ENCODE data around the gene SPAG17.

Gene SPAG17

GRCh38 chr1:118185084-118185832 lies at the start of gene SPAG17:
TSS of gene SPAG17 (minus strand) at chr1:118185228. CDS start at chr1:118185157, 71 bp downstream.
- no peak for DNase-seq

- DNase-seq: no peak
Measured at GRCh38 chr1:118225471-118225870, 40.4 kb upstream of the SPAG17 start.

- no peak for DNase-seq
Measured at GRCh38 chr1:118223426-118223825, 38.4 kb upstream of the SPAG17 start.

GRCh38 chr1:118219438-118219837 lies 34.4 kb upstream of the SPAG17 start:
- no peak for DNase-seq

- no peak for DNase-seq
Measured at GRCh38 chr1:118217141-118217838, 32.3 kb upstream of the SPAG17 start.

GRCh38 chr1:118214866-118215265 lies 29.8 kb upstream of the SPAG17 start:
- no peak for DNase-seq

- DNase-seq: no peak
Measured at GRCh38 chr1:118210723-118211110, 25.7 kb upstream of the SPAG17 start.

- no peak for DNase-seq
Measured at GRCh38 chr1:118210051-118210722, 25.2 kb upstream of the SPAG17 start.

GRCh38 chr1:118209648-118210047 lies 24.6 kb upstream of the SPAG17 start:
- DNase-seq: no peak

GRCh38 chr1:118206966-118207365 lies 21.9 kb upstream of the SPAG17 start:
- DNase-seq: no peak

GRCh38 chr1:118204648-118205047 lies 19.6 kb upstream of the SPAG17 start:
- no peak for DNase-seq

- DNase-seq: no peak
Measured at GRCh38 chr1:118204105-118204504, 19.1 kb upstream of the SPAG17 start.

- no peak for DNase-seq
Measured at GRCh38 chr1:118202076-118202608, 17.1 kb upstream of the SPAG17 start.

- DNase-seq: no peak
Measured at GRCh38 chr1:118201524-118201923, 16.5 kb upstream of the SPAG17 start.

GRCh38 chr1:118200836-118201235 lies 15.8 kb upstream of the SPAG17 start:
- no peak for DNase-seq

GRCh38 chr1:118190561-118190960 lies 5.5 kb upstream of the SPAG17 start:
- DNase-seq: no peak

GRCh38 chr1:118189564-118189963 lies 4.5 kb upstream of the SPAG17 start:
- no peak for DNase-seq

- DNase-seq: no peak
Measured at GRCh38 chr1:118188411-118188810, 3.4 kb upstream of the SPAG17 start.

- DNase-seq: no peak
Measured at GRCh38 chr1:118186026-118186425, 998 bp upstream of the SPAG17 start.

GRCh38 chr1:118184739-118185083 lies 317 bp downstream of the SPAG17 start:
- DNase-seq: no peak

- DNase-seq: no peak
Measured at GRCh38 chr1:118183586-118183985, 1.4 kb downstream of the SPAG17 start.

GRCh38 chr1:118177998-118178397 lies 7.0 kb downstream of the SPAG17 start:
- no peak for DNase-seq

- DNase-seq: no peak
Measured at GRCh38 chr1:118169016-118169415, 16.0 kb downstream of the SPAG17 start.

GRCh38 chr1:118160806-118161205 lies 24.2 kb downstream of the SPAG17 start:
- DNase-seq: no peak

Data from NCI-H1048 (cell line).